ENCODE results near the gene KCNK16.

KCNK16 gene

DNA sequence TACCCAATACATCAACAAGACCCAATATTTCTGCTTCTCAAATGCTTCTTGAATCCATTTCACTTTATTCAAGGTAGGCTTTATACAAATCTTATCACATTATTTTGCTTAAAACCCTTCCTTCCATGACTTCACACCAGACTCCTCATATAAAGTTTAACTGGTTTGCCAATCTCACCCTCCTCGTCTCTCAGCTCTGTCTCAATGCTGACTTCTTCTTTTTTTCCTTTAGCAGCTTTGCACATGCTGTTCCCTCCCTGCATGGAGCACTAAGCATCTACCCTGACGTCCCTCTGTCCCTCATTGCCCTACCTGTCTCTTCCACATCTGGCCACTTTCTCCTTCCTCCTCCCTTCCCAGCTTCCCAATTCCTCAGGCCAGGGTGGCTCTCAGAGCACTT, 39.7 kb downstream of the KCNK16 start:
- no peak overlapping the region for H3K4me3 ChIP-seq (ENCODE audit: control insufficient read depth, low read depth, low read length)
- no peak for TF ChIP-seq CTCF (IDR thresholded peaks at IDR 0.05; ENCODE audit: control insufficient read depth, insufficient read depth, low read depth, low read length, missing control alignments)
- DNase-seq (ENCODE audit: low read depth): no peak

- DNase-seq (ENCODE audit: low read depth): no peak
- no peak for TF ChIP-seq CTCF (IDR thresholded peaks at IDR 0.05; ENCODE audit: control insufficient read depth, insufficient read depth, low read depth, low read length, missing control alignments)
- no peak overlapping the region for H3K4me3 ChIP-seq (ENCODE audit: control insufficient read depth, low read depth, low read length)
Measured at GRCh38 chr6:39281312-39281980, 41.1 kb downstream of the KCNK16 start.

DNA sequence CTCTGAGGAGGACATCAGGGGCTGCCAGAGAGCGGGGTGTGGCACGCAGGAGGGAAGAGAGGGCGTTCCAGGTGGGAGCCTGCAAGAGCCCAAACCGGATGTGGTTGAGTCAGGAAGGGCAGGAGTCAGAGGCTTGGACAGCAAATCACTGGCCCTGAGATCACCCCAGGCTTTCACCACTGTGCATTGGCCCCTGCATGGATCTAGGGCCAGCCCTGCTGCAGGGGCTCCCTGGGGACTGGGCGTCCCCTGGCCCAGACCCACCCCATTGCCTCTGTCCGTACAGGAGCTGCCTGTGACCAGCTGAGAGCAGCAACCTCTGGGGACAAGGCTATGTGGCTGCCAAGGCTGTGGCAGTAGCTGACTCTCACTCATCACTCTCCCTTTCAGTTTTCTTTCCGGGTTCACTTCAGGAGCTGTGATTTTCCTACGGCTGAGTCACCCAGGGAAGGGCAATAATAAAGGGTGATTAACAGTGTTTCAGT, 42.2 kb downstream of the KCNK16 start:
- H3K4me3 ChIP-seq (ENCODE audit: control insufficient read depth, low read depth, low read length): no peak overlapping the region
- DNase-seq (ENCODE audit: low read depth): no peak
- no peak for TF ChIP-seq CTCF (IDR thresholded peaks at IDR 0.05; ENCODE audit: control insufficient read depth, insufficient read depth, low read depth, low read length, missing control alignments)

DNA sequence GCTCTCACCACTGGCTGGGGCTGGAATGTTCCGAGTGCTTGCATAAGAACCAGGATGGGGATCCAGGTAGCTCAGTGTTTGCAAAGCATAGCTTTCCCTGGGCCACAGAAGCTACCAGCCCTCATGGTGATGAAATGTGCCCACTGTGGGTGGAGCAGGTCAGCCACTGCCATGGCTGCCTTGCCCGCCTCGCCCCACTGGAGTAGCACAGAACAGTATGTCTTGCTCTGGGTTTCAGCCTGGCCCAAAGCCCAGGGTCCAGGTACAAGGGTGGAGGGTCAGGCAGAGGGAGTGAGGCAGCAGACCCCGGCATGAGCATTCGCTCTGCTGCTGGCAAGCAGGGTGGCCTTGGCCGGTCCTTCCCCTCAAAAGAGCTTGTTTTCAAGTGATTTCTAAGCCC, 43.0 kb downstream of the KCNK16 start:
- DNase-seq (ENCODE audit: low read depth): no peak
- TF ChIP-seq CTCF (IDR thresholded peaks at IDR 0.05; ENCODE audit: control insufficient read depth, insufficient read depth, low read depth, low read length, missing control alignments): no peak

DNA sequence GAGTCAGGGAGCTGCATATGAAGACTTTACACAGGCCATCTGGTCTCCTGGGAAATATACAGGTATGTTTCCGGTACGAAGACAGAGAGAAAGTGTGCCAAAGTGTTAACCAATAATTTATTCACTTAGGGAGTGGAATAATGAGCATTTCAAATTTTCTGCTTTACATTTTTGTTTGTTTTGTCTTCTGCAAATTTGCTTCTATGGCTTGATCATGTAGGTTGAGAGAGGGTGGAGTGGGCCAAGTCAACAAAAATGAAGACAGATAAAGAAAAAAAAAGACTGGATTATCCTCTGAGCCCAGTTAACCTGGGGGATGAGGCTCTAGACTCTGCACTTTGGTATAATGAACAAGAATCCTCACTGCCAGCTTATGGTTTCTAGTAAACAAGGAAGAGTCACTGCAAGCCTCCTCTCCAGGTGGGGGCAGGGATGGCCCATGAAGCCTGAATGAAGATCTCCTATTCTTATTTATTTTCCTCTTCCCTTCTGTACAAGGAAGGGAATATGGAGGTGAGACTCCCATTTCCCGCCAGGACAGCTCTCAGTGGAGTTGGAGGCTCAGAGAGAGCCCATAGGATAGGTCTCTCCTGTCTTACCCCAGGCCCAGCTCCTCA, 46.0 kb downstream of the KCNK16 start:
- H3K4me3 ChIP-seq (ENCODE audit: control insufficient read depth, low read depth, low read length): no peak overlapping the region
- no peak for DNase-seq (ENCODE audit: low read depth)
- no peak for TF ChIP-seq CTCF (IDR thresholded peaks at IDR 0.05; ENCODE audit: control insufficient read depth, insufficient read depth, low read depth, low read length, missing control alignments)

More for the DNA sequence above, 43.0 kb downstream of the KCNK16 start:
- no peak overlapping the region for H3K4me3 ChIP-seq (ENCODE audit: control insufficient read depth, low read depth, low read length)

- no peak for TF ChIP-seq CTCF (IDR thresholded peaks at IDR 0.05; ENCODE audit: control insufficient read depth, insufficient read depth, low read depth, low read length, missing control alignments)
- H3K4me3 ChIP-seq (ENCODE audit: control insufficient read depth, low read depth, low read length): no peak overlapping the region
- no peak for DNase-seq (ENCODE audit: low read depth)
Measured at GRCh38 chr6:39274903-39275302, 47.6 kb downstream of the KCNK16 start.
